OCI-LY3 (cell line): ENCODE data around the gene CHID1.

Experiments
- H2AFZ ChIP-seq: fragments of 200-600, 300-600 bp; shearing (Covaris generic); 2 replicates; pipeline ENCODE4 v1.6.0; 2014; ENCODE audit warnings: antibody characterized with exemption, low read depth, low read length
- H3K27ac ChIP-seq: fragments of 200-600, 300-600 bp; sonication (generic); 2 replicates; pipeline ENCODE4 v1.5.1; 2014; ENCODE audit warnings: mild to moderate bottlenecking, low read length, moderate library complexity, mixed read lengths
- H3K27me3 ChIP-seq: fragments of 200-600, 300-600 bp; sonication (generic); 2 replicates; pipeline ENCODE4 v1.6.1; 2014; ENCODE audit warnings: low read depth, low read length, mixed read lengths
- H3K36me3 ChIP-seq: fragments of 200-600, 300-600 bp; sonication (generic); replicated peaks from 2 replicates; pipeline ENCODE3; 2014; ENCODE audit warnings: low read depth, low read length, mixed read lengths
- H3K4me1 ChIP-seq: fragments of 300-600, 200-600 bp; sonication (generic); 2 replicates; pipeline ENCODE4 v1.6.1; 2014; ENCODE audit warnings: low read length, mixed read lengths
- H3K4me2 ChIP-seq: fragments of 200-600, 300-600 bp; sonication (generic); 2 replicates; pipeline ENCODE4 v1.6.1; 2014; ENCODE audit warnings: low read length, mixed read lengths
- H3K4me3 ChIP-seq: fragments of 300-600, 200-600 bp; sonication (generic); 2 replicates; pipeline ENCODE4 v1.5.1; 2014; ENCODE audit warnings: antibody characterized with exemption, mild to moderate bottlenecking, low read length, moderate library complexity
- H3K79me2 ChIP-seq: fragments of 300-600, 200-600 bp; shearing (Covaris generic); 2 replicates; pipeline ENCODE4 v1.6.1; 2014; ENCODE audit warnings: mild to moderate bottlenecking, low read length, mixed read lengths
- H3K9ac ChIP-seq: fragments of 300-600, 200-600 bp; shearing (Covaris generic); 2 replicates; pipeline ENCODE4 v1.6.0; 2014; ENCODE audit warnings: mild to moderate bottlenecking, low read length, moderate library complexity
- H3K9me3 ChIP-seq: fragments of 200-600, 300-600 bp; shearing (Covaris generic); 2 replicates; pipeline ENCODE4 v1.6.1; 2014; ENCODE audit warnings: low read length, mixed read lengths; ENCODE audit not compliant: insufficient read depth
- H4K20me1 ChIP-seq: fragments of 200-600, 300-600 bp; sonication (generic); 2 replicates; pipeline ENCODE4 v1.6.1; 2016; ENCODE audit warnings: low read length, mixed read lengths; ENCODE audit not compliant: insufficient read depth
- CTCF ChIP-seq: fragments of 200-600, 300-600 bp; sonication (generic); IDR thresholded peaks from 2 replicates; pipeline ENCODE4 v1.5.1; 2014; ENCODE audit warnings: antibody characterized with exemption, low read length, low read depth
- EZH2phosphoT487 ChIP-seq: fragments of 200-600 bp; shearing (Covaris generic); IDR thresholded peaks from 2 replicates; pipeline ENCODE4 v1.6.1; 2018; ENCODE audit warnings: antibody characterized with exemption, mixed run types, low read depth

Gene CHID1

DNA sequence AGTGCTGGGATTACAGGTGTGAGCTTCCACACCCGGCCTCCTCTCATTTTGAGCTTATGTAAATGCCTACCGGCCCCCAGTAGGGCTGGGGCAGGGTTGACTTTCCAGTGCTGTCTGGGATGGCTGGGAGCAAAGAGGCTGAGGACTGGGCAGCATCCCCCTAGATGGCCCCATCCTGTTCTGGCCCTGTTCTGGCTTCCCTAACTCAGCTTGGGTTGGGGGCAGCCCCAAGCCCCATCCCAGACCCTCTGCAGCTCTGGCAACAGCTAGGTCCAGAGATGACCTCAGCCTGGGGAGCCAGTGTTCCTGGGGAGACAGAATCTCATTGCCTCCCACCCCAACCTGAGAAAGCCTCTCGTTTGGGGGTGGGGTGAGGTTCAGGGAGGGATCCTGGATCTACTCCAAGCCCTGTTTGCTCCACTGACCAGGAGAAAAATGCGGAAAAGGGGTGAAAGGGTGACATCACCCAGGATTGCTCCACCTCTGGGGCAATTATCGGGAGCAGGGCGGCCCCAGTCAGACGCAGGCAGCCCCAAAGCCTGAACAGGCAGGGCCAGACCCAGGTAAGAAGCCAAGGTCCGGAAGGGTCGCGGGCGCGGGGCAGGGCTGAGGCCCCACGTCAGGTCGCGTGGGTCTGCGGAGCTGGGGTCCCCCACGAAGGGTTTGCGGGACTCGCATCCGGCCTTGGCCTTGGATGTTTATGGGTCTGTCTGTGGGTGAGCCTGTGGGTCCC lies 92.0 kb downstream of the CHID1 start, which contains the start of gene PNPLA2:
Gene PNPLA2, plus strand, starts transcription at position 519 of the 733 bp plus-strand sequence. CDS start 805 bp downstream, outside the sequence.
- H3K4me2 ChIP-seq: peak within 1 kb of the TSS; percentile 99
- H4K20me1 ChIP-seq: peaks cover 19% of the 10 kb centered on the region
- TF ChIP-seq CTCF: no peak
- TF ChIP-seq EZH2phosphoT487: no peak
- peaks cover 6% of the 10 kb centered on the region for H3K36me3 ChIP-seq
- H3K79me2 ChIP-seq: peaks cover 11% of the 10 kb centered on the region; the same call in 1 of the 2 replicates
- peaks cover 11% of the 10 kb centered on the region for H3K4me1 ChIP-seq
- peak within 1 kb of the TSS; percentile 52 for H3K27ac ChIP-seq
- peak within 1 kb of the TSS; percentile 86 for H3K9ac ChIP-seq
- H3K9me3 ChIP-seq: no peaks in the 10 kb centered on the region
- H2AFZ ChIP-seq: no peak within 1 kb of the TSS
- no peaks in the 10 kb centered on the region for H3K27me3 ChIP-seq
- H3K4me3 ChIP-seq: peak within 1 kb of the TSS; percentile 86
